ENCODE data around the gene UNC45A. TPM values are rescaled to one million over a fixed set of nuclear protein-coding genes. Genes with fewer than 3 reads are reported as not detected.

The UNC45A gene
- total and polyA plus RNA-seq, 2 of the 4 experiments (the other 2 are of a cell fraction), result 68.9 to 100 TPM

GRCh38 chr15:90954712-90955623 is 19.9 kb downstream of the UNC45A start, which contains the start of gene RCCD1 (continued):
- TF ChIP-seq ELK1 (IDR thresholded peaks at IDR 0.05; ENCODE audit: borderline replicate concordance, low read depth, low read length), result no peak

Measured in IMR-90 (cell line).